OCI-LY7 (cell line): ENCODE measurements around the gene PPP4R4. TPM values are rescaled to one million over a fixed set of nuclear protein-coding genes. Genes with fewer than 3 reads are reported as not detected.

Experiments used
- BruUV-seq: library from RNA; stranded (reverse); fragments of 400-500 nt; replicated peaks from 2 replicates; lab custom pipeline; 2021; lab: Mats Ljungman, UMichigan
- CTCF ChIA-PET: fragments of 300-600 bp; sonication (Branson Sonifier 250); formaldehyde crosslinking; loops from one replicate; lab custom pipeline; 2022; ENCODE audit warnings: antibody characterized with exemption; ENCODE audit not compliant: unreplicated experiment; lab: Charles Lee
- POLR2A ChIA-PET: fragments of 300-600 bp; sonication (Branson Sonifier 250); formaldehyde crosslinking; loops from one replicate; lab custom pipeline; 2022; ENCODE audit warnings: antibody characterized with exemption; lab: Charles Lee
- DNase-seq: peaks from one replicate; pipeline ENCODE4 v3.0.0-alpha.2; 2015; ENCODE audit warnings: low spot score
- H2AFZ ChIP-seq: fragments of 200-600 bp; sonication (generic), shearing (Covaris generic); 2 replicates; pipeline ENCODE4 v1.6.1; 2014; ENCODE audit warnings: mild to moderate bottlenecking, antibody characterized with exemption, low read length, moderate library complexity
- H3K27ac ChIP-seq: fragments of 200-600 bp; sonication (generic); 2 replicates; pipeline ENCODE4 v1.5.1; 2014; ENCODE audit warnings: mixed run types, low read depth, mild to moderate bottlenecking, moderate library complexity, low read length, inconsistent platforms; ENCODE audit not compliant: poor library complexity, severe bottlenecking
- H3K36me3 ChIP-seq: fragments of 200-600 bp; sonication (generic); 2 replicates; pipeline ENCODE4 v1.6.1; 2014; ENCODE audit warnings: mild to moderate bottlenecking, antibody characterized with exemption, low read length, moderate library complexity, mixed read lengths; ENCODE audit not compliant: insufficient read depth
- H3K4me1 ChIP-seq: fragments of 200-600 bp; sonication (generic); 2 replicates; pipeline ENCODE4 v1.5.1; 2014; ENCODE audit warnings: mild to moderate bottlenecking, low read length; ENCODE audit not compliant: insufficient read depth, poor library complexity, severe bottlenecking
- H3K4me2 ChIP-seq: fragments of 200-600 bp; sonication (generic); 2 replicates; pipeline ENCODE4 v1.6.1; 2014; ENCODE audit warnings: mild to moderate bottlenecking, low read length
- H3K4me3 ChIP-seq: fragments of 200-600 bp; sonication (generic); 2 replicates; pipeline ENCODE4 v1.5.1; 2014; ENCODE audit warnings: mild to moderate bottlenecking, low read depth, low read length; ENCODE audit not compliant: poor library complexity, severe bottlenecking
- H3K79me2 ChIP-seq: fragments of 200-600 bp; sonication (generic); 2 replicates; pipeline ENCODE4 v1.6.1; 2016; ENCODE audit warnings: low read depth, mild to moderate bottlenecking, low read length, moderate library complexity, mixed read lengths; ENCODE audit not compliant: insufficient read depth
- H3K9me2 ChIP-seq: fragments of 200-600 bp; sonication (generic); 2 replicates; pipeline ENCODE4 v1.6.1; 2016; ENCODE audit warnings: mild to moderate bottlenecking, low read length, mixed read lengths; ENCODE audit not compliant: insufficient read depth
- H3K9me3 ChIP-seq: fragments of 200-600 bp; sonication (generic); 2 replicates; pipeline ENCODE4 v1.6.1; 2014; ENCODE audit warnings: mild to moderate bottlenecking, mixed run types, low read length, mixed read lengths
- H4K20me1 ChIP-seq: fragments of 200-600 bp; sonication (generic); 2 replicates; pipeline ENCODE4 v1.6.1; 2014; ENCODE audit warnings: mild to moderate bottlenecking, antibody characterized with exemption, low read length, moderate library complexity, mixed read lengths; ENCODE audit not compliant: insufficient read depth
- CTCF ChIP-seq: fragments of 200-600 bp; sonication (generic); conservative IDR thresholded peaks from 2 replicates; pipeline ENCODE4 v1.5.1; 2014; ENCODE audit warnings: mild to moderate bottlenecking, antibody characterized with exemption, low read length, moderate library complexity, mixed read lengths
- EZH2phosphoT487 ChIP-seq: fragments of 200-600 bp; sonication (generic); IDR thresholded peaks from 2 replicates; pipeline ENCODE4 v1.6.1; 2018; ENCODE audit warnings: low read depth, borderline replicate concordance, mild to moderate bottlenecking, mixed run types, antibody characterized with exemption, low read length, moderate library complexity, mixed read lengths
- intact Hi-C: fragments of 100-400 bp; cut with micrococcal nuclease; formaldehyde crosslinking; loops from one replicate; pipeline ENCODE4 v1.10.0; 2022; ENCODE audit not compliant: unreplicated experiment
- total RNA-seq, 2 experiments: library from RNA; depleted of rRNA in 1 of 2; stranded (reverse); fragments of >200 nt in 1 of 2; shearing (Covaris generic) in 1 of 2; gene quantifications; 2 replicates each; pipeline ENCODE4 v1.2.3, GENCODE V29; 2014 to 2022

PPP4R4 gene
- total RNA-seq, 2 experiments from 2014 or later: 0.54 to 0.93 TPM

- Histone ChIP-seq H3K36me3 (no peaks in the 10 kb centered on the region), H3K9me3 (no peaks in the 10 kb centered on the region), H4K20me1 (no peaks in the 10 kb centered on the region), H3K27ac (no peak overlapping the region), H3K4me3 (no peak overlapping the region), H2AFZ (no peak overlapping the region), H3K4me2 (no peak overlapping the region), H3K9me2 (no peaks in the 10 kb centered on the region), H3K79me2 (no peaks in the 10 kb centered on the region), H3K4me1 (no peaks in the 10 kb centered on the region)
- intact Hi-C loops: no loop called here
- no peak for DNase-seq
- POLR2A ChIA-PET: no interaction called here
- TF ChIP-seq EZH2phosphoT487 (no peak), CTCF (no peak)
- CTCF ChIA-PET: no interaction called here
- no TSS peak for BruUV-seq
Measured at GRCh38 chr14:94237046-94237445, 62.9 kb downstream of the PPP4R4 start.

- no TSS peak for BruUV-seq
- no peaks in the 10 kb centered on the region for H3K36me3 ChIP-seq
- intact Hi-C loops: no loop called here
- H2AFZ ChIP-seq: no peak overlapping the region
- H3K4me3 ChIP-seq: no peak overlapping the region
- H4K20me1 ChIP-seq: no peaks in the 10 kb centered on the region
- no peak overlapping the region for H3K27ac ChIP-seq
- no peaks in the 10 kb centered on the region for H3K9me2 ChIP-seq
- H3K4me1 ChIP-seq: no peaks in the 10 kb centered on the region
- ChIA-PET CTCF (no interaction called here), POLR2A (no interaction called here)
- DNase-seq: no peak
- H3K4me2 ChIP-seq: no peak overlapping the region
- no peaks in the 10 kb centered on the region for H3K79me2 ChIP-seq
- H3K9me3 ChIP-seq: no peaks in the 10 kb centered on the region
- TF ChIP-seq CTCF (no peak), EZH2phosphoT487 (no peak)
Measured at GRCh38 chr14:94237983-94238382, 63.9 kb downstream of the PPP4R4 start.

GRCh38 chr14:94239406-94239805 lies 65.3 kb downstream of the PPP4R4 start:
- no peaks in the 10 kb centered on the region for H4K20me1 ChIP-seq
- intact Hi-C loops: no loop called here
- H3K79me2 ChIP-seq: no peaks in the 10 kb centered on the region
- H3K4me1 ChIP-seq: no peaks in the 10 kb centered on the region
- no TSS peak for BruUV-seq
- H3K9me2 ChIP-seq: no peaks in the 10 kb centered on the region
- CTCF ChIA-PET: no interaction called here
- DNase-seq: no peak
- POLR2A ChIA-PET: no interaction called here
- H3K4me3 ChIP-seq: no peak overlapping the region
- H3K4me2 ChIP-seq: no peak overlapping the region
- no peaks in the 10 kb centered on the region for H3K9me3 ChIP-seq
- no peak overlapping the region for H2AFZ ChIP-seq
- H3K27ac ChIP-seq: no peak overlapping the region
- TF ChIP-seq CTCF (no peak), EZH2phosphoT487 (no peak)
- H3K36me3 ChIP-seq: no peaks in the 10 kb centered on the region
